ENCODE results near the gene OR9A2. TPM values are rescaled to one million over a fixed set of nuclear protein-coding genes. Genes with fewer than 3 reads are reported as not detected.

The OR9A2 gene
- polyA plus RNA-seq, 1 experiment, result not detected

- DNase-seq (ENCODE audit: low read depth), result no peak
- Histone ChIP-seq H3K36me3 (ENCODE audit: control insufficient read depth, insufficient read depth, low read length) (no peaks in the 10 kb centered on the region), H3K27me3 (ENCODE audit: control insufficient read depth, insufficient read depth, low read length) (no peaks in the 10 kb centered on the region; the same call in 1 of the 2 replicates), H3K4me3 (ENCODE audit: low read depth, low read length) (no peak overlapping the region)
- ChIA-PET POLR2A (no interaction called here), CTCF (interaction anchor here (1.2 to 2.5 kb wide), 2 partner anchors 11 to 166 kb away, joined by 3 to 10 read pairs; no protein-coding TSS in a partner anchor)
- no peak for TF ChIP-seq CTCF (IDR thresholded peaks at IDR 0.05; ENCODE audit: insufficient read depth, low read depth, low read length)
These were observed 22.4 kb upstream of the OR9A2 start for GRCh38 chr7:143049362-143049761.

DNA sequence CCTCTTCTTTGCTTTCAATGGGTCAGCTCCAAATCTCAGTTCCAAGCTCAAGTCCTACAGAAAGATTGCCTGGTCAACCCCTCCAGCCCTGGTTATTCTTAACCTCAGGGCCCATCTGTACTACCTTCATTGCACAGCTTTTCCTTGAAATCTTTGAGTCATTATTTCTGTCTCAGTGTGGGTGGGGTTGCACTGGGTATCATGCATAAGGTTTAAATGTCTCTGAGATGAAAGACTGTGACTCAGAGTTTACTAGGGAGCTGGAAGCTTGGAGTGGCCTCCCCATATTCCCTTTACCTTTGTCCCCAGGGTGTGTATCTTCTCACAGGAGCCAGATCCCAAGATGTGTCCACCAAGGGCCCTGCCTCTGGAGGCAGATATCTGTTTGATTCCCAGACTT, 21.9 kb upstream of the OR9A2 start:
- H3K27me3 ChIP-seq (ENCODE audit: control insufficient read depth, insufficient read depth, low read length), result no peaks in the 10 kb centered on the region; the same call in 1 of the 2 replicates
- ChIA-PET CTCF (interaction anchor here (1.2 to 2.5 kb wide), 2 partner anchors 12 to 167 kb away, joined by 3 to 10 read pairs; no protein-coding TSS in a partner anchor), POLR2A (no interaction called here)
- no peaks in the 10 kb centered on the region for H3K36me3 ChIP-seq (ENCODE audit: control insufficient read depth, insufficient read depth, low read length)
- TF ChIP-seq CTCF (IDR thresholded peaks at IDR 0.05; ENCODE audit: insufficient read depth, low read depth, low read length), result no peak
- no peak overlapping the region for H3K4me3 ChIP-seq (ENCODE audit: low read depth, low read length)
- no peak for DNase-seq (ENCODE audit: low read depth)

GRCh38 chr7:143047326-143047725, 20.4 kb upstream of the OR9A2 start:
- H3K27me3 ChIP-seq (ENCODE audit: control insufficient read depth, insufficient read depth, low read length), result no peaks in the 10 kb centered on the region; the same call in 1 of the 2 replicates
- H3K4me3 ChIP-seq (ENCODE audit: low read depth, low read length), result no peak overlapping the region
- CTCF ChIA-PET, result interaction anchor here (0.8 to 2.5 kb wide), 4 partner anchors 11 to 44 kb away, joined by 3 to 10 read pairs (median 3); no protein-coding TSS in a partner anchor
- no peak for DNase-seq (ENCODE audit: low read depth)
- POLR2A ChIA-PET, result no interaction called here
- TF ChIP-seq CTCF (IDR thresholded peaks at IDR 0.05; ENCODE audit: insufficient read depth, low read depth, low read length), result no peak
- H3K36me3 ChIP-seq (ENCODE audit: control insufficient read depth, insufficient read depth, low read length), result no peaks in the 10 kb centered on the region

DNA sequence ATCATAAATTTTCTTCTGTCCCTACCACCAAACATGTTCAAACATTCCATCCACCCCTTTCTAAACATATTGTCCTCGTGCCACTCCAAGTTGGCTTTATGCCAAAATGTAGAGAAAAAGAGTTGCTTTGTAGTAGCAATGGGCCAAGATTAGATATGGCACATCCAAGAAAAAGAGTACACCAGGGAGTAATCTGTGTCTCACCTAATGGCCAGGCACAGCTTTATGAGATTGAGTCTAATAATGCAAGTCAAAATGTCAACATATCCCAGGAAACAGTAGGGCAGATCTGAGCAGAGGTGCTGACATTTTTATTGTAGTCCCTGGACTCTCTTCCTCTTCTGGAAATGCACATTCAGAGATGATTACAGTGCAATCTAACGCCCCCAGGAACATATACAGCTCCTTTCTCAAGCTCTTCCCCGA, 19.5 kb upstream of the OR9A2 start:
- POLR2A ChIA-PET, result no interaction called here
- Histone ChIP-seq H3K27me3 (ENCODE audit: control insufficient read depth, insufficient read depth, low read length) (no peaks in the 10 kb centered on the region; the same call in 1 of the 2 replicates), H3K4me3 (ENCODE audit: low read depth, low read length) (no peak overlapping the region), H3K36me3 (ENCODE audit: control insufficient read depth, insufficient read depth, low read length) (no peaks in the 10 kb centered on the region)
- no peak for DNase-seq (ENCODE audit: low read depth)
- no peak for TF ChIP-seq CTCF (IDR thresholded peaks at IDR 0.05; ENCODE audit: insufficient read depth, low read depth, low read length)
- CTCF ChIA-PET, result interaction anchor here (0.8 to 2.2 kb wide), 4 partner anchors 9 to 169 kb away, joined by 3 to 6 read pairs (median 4); no protein-coding TSS in a partner anchor

GRCh38 chr7:143043391-143043790, 16.5 kb upstream of the OR9A2 start:
- no peak for TF ChIP-seq CTCF (IDR thresholded peaks at IDR 0.05; ENCODE audit: insufficient read depth, low read depth, low read length)
- no peak overlapping the region for H3K4me3 ChIP-seq (ENCODE audit: low read depth, low read length)
- POLR2A ChIA-PET, result interaction anchor here (0.6 to 1.8 kb wide), 2 partner anchors 30 to 349 kb away, joined by 3 to 7 read pairs; no protein-coding TSS in a partner anchor
- H3K27me3 ChIP-seq (ENCODE audit: control insufficient read depth, insufficient read depth, low read length), result no peaks in the 10 kb centered on the region
- no peaks in the 10 kb centered on the region for H3K36me3 ChIP-seq (ENCODE audit: control insufficient read depth, insufficient read depth, low read length)
- CTCF ChIA-PET, result interaction anchor here (0.6 to 2.7 kb wide), 6 partner anchors 15 to 171 kb away, joined by 3 to 11 read pairs (median 3); no protein-coding TSS in a partner anchor
- DNase-seq (ENCODE audit: low read depth), result no peak

All from BJ (cell line).